PFSK-1 (cell line): ENCODE measurements around the gene FOSL2.

ENCODE experiments used
- FOXP2 ChIP-seq: optimal IDR thresholded peaks from 2 replicates; pipeline ENCODE3; 2011; ENCODE audit warnings: borderline replicate concordance, control low read depth, inconsistent platforms; ENCODE audit not compliant: insufficient read depth; ENCODE audit errors: extremely low read length, extremely low read depth
- POLR2AphosphoS5 ChIP-seq: IDR thresholded peaks from 2 replicates; pipeline ENCODE4 v1.6.1; 2012; ENCODE audit warnings: low read depth, mild to moderate bottlenecking, control low read depth, low read length, moderate library complexity
- REST ChIP-seq, 2 experiments: IDR thresholded peaks; 2 replicates each; pipeline versions ENCODE4 v1.6.1 to v1.8.0; 2011 to 2012; ENCODE audit warnings: low read depth in 2 of 2, low read length in 2 of 2, control low read depth in 1 of 2, inconsistent platforms in 1 of 2, mild to moderate bottlenecking in 1 of 2, moderate library complexity in 1 of 2; ENCODE audit not compliant: insufficient read depth in 1 of 2
- SIN3A ChIP-seq: IDR thresholded peaks from 2 replicates; pipeline ENCODE4 v1.6.1; 2012; ENCODE audit warnings: mild to moderate bottlenecking, low read length, moderate library complexity, borderline replicate concordance; ENCODE audit not compliant: insufficient read depth
- TAF1 ChIP-seq: IDR thresholded peaks from 2 replicates; pipeline ENCODE4 v1.6.1; 2012; ENCODE audit warnings: low read length, control low read depth, borderline replicate concordance; ENCODE audit not compliant: insufficient read depth

The FOSL2 gene

GRCh38 chr2:28393114-28393836 lies 617 bp downstream of the FOSL2 start:
- no peak for TF ChIP-seq TAF1
- TF ChIP-seq POLR2AphosphoS5 = no peak
- TF ChIP-seq FOXP2 = no peak
- TF ChIP-seq SIN3A = no peak
- no peak for TF ChIP-seq REST (IDR thresholded peaks at IDR 0.05; ENCODE audit: insufficient read depth in 1 of 2, low read depth in 2 of 2, low read length in 2 of 2)

GRCh38 chr2:28394331-28394877 lies 1.7 kb downstream of the FOSL2 start:
- TF ChIP-seq TAF1 = no peak
- no peak for TF ChIP-seq FOXP2
- no peak for TF ChIP-seq POLR2AphosphoS5
- TF ChIP-seq REST (IDR thresholded peaks at IDR 0.05; ENCODE audit: insufficient read depth in 1 of 2, low read depth in 2 of 2, low read length in 2 of 2) = no peak
- no peak for TF ChIP-seq SIN3A

DNA sequence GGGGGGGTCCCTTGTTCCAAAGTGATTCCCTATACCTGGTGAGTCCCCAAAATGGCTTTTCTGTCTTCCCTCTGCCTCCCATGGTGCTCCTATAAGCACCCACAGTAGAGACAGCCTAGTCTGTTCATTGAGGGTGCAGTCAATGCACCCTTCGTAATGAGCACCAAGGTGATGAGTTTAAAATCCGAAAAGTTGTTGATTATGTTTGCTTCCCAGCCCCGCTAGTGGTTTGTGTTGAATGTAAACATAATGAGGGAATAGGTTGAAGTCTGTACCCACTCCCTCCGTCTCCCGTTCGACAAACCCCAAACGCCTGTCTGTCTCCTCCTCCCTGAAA lies 2.3 kb downstream of the FOSL2 start:
- TF ChIP-seq SIN3A (no peak), TAF1 (no peak), FOXP2 (no peak), REST (IDR thresholded peaks at IDR 0.05; ENCODE audit: insufficient read depth in 1 of 2, low read depth in 2 of 2, low read length in 2 of 2) (no peak), POLR2AphosphoS5 (no peak)

GRCh38 chr2:28395334-28396061 lies 2.8 kb downstream of the FOSL2 start:
- TF ChIP-seq SIN3A (peak; percentile 56; the same call in 1 of the 2 replicates), TAF1 (no peak), FOXP2 (no peak), REST (IDR thresholded peaks at IDR 0.05; ENCODE audit: insufficient read depth in 1 of 2, low read depth in 2 of 2, low read length in 2 of 2) (peak in 1 of 2 experiments; percentile 55; a peak in 1 of 4 replicates)

- TF ChIP-seq SIN3A (no peak), FOXP2 (no peak), REST (IDR thresholded peaks at IDR 0.05; ENCODE audit: insufficient read depth in 1 of 2, low read depth in 2 of 2, low read length in 2 of 2) (no peak), TAF1 (no peak), POLR2AphosphoS5 (no peak)
Observed at GRCh38 chr2:28397043-28397381, 4.4 kb downstream of the FOSL2 start.
